SW 1271 (cell line): Measurements from ENCODE around the gene ZNF747.
"Not testable (repeated sequence)": the region's sequence is repeated elsewhere in the genome, so short reads cannot be mapped to it uniquely, and the experiment has no call there.

Experiments
- DNase-seq, 2 experiments: peaks; one replicate each; lab custom pipeline; 2025; lab: John Stamatoyannopoulos, UW

The ZNF747 gene

DNA sequence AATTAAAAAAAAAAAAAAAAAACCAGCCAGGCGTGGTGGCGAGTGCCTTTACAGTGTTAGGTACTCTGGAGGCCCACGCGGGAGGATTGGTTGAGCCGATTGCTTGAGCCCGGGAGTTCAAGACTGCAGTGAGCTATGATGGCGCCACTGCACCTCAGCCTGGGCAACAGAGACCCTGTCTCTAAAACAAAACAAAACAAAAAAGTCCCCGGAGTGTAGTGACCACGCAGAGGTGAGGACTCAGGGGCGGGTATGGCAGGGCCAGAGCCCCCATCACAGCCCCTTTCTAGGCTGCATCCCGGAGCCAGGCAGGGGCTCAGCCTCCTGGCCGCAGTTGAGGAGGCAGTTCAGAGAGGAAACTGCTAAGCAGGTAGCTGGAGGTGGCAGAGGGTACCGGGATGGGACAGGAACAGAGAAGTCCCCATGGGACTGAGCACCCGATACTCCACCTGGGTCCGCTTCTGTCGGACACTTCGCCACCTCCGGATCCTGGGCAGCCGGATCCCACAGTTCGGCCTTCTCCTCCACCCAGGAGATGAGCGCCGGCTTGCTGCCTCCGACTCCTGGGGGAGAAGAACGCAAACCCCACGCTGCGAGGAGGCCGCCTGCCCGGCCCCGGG lies 800 bp downstream of the ZNF747 start:
- DNase-seq: no peak

DNA sequence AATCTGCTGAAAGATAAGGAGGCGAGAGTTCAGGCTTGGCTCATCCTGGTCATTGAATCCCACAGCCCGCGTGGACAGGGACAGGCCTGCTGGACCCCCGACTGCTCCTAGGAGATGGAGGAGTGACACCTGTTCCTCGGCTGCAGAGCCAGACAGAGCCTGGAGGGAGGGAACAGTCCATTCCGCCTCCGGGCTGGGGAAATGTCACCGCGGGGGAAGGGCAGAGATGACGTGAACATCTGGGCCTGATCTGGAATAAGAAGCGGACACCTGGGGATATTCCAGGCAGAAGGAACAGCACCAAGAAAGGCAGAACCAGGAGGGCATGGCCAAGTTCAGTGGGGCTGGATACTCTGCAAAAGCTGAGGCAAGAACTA lies 1.5 kb downstream of the ZNF747 start:
- no peak for DNase-seq

- DNase-seq: no peak
Measured at GRCh38 chr16:30532285-30533145, 2.1 kb downstream of the ZNF747 start.

GRCh38 chr16:30530163-30531037 lies 4.3 kb downstream of the ZNF747 start:
- no peak for DNase-seq

DNA sequence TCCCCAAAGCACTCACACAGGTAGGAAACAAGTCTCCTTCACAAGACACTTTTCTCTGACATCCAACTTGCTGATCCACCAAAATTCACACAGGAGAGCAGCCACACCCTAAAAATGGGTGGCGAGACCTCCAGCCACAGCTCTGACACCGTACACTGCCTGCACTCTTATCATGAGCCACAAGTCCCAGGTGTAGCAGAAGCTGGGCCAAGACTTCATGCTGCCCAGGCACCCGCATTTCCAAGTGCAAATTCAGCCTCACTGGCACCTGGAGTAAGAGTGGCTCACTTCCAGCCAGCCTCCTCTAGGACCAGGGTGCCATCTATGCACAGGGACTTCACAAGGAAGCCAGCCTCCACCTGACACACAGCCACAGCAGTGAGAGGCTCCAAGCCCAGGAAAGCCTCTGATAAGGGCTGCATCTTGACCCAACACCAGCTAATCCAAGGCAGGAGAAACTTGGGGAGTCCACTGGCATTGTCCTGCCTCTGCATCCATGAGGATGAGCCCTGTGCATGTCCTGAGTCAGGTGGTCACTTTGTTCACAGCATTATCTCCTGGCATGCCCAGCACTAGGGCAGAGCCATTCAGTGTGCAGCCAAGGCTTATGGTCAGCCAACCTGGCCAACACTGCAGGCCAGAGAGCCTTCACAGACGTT lies 5.7 kb downstream of the ZNF747 start:
- DNase-seq: no peak

DNA sequence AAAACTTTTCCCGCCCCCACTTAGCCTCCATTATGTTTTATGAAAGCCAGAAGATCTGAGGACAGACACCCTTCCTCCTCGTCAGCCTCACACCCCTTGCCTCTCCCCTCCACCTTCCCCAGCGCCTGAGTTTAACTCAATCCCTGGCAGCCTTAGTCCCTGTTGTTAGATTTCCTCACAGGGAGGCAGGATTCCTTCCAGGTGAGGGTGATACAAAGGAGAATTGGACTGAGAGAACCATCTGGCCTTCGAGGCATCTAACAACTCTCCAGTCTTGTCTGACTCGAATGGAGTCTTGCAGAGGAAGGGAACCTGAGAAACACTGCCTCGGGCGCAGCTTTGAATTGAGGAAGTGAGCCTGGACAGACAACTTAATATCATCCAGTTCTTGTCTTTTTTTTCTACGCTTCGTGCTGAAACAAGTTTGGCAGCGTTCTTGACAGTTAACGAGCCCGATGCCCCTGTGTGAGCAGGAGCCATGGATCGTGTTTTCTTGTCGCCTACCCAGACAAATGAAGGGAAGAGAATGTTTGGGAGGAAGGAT lies 7.0 kb downstream of the ZNF747 start:
- DNase-seq: no peak

DNA sequence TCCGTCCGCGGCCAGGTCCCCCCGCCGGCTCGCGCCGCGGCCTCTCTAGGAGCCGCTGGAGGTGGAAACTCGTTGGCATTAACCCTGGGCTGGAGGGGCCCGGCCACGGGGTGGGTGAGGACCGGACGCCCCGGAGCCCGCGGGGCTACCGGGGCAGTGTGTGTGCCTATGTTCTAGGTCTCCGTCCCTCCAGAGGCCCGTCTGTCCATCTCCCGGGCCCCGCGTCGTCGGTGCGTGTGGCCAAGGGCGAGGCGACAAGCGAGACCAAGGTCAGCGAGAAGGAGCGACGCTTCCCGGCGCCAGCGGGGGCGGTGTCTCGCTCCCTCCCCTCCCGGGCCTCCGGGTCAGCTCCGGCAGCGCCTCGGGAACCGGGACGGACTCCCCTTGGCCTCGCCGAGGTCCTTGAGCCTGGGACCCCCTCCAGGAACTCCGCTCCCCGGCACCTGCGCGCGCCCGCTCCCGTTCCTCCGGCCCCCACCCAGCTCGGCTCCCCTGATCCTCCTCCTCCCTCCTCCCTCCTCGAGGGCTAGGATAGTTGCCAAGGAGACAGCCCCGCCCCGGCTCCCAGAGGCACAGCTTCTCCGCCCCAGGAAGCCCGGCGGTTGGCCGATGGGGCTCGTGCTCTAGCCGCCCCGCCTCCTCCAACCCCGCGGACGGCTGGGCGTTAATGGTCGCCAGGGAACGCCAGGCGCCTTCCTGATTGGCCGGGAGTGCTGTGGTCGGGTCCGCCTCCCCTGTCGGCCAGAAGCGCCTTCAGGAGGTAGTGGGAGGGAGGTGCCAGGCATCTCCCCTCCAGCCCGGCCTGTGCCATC lies 7.6 kb downstream of the ZNF747 start:
- peak; percentile 95 for DNase-seq

- peak in 1 of 2 experiments; percentile 54 for DNase-seq
Measured at GRCh38 chr16:30526137-30526822, 8.4 kb downstream of the ZNF747 start, which contains the start of gene ZNF768. ZNF768 (minus strand) TSS chr16:30526566; CDS start chr16:30526413, 153 bp downstream.

DNA sequence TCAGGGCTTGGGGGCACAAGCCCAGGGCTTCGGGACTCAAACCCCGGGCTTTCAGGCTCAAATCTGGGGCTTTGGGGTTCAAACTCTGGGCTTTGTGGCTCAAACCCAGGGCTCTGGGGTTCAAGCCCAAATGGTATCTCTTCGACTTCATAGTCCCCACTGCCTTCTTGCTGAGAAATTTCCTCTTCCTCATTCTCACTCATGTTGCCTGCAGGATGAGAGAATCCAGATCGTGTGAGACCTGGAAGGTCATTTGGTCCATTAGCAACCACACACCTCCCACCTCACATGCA lies 8.9 kb downstream of the ZNF747 start:
- DNase-seq: no peak

GRCh38 chr16:30524575-30525568 lies 9.8 kb downstream of the ZNF747 start:
- no peak for DNase-seq

DNA sequence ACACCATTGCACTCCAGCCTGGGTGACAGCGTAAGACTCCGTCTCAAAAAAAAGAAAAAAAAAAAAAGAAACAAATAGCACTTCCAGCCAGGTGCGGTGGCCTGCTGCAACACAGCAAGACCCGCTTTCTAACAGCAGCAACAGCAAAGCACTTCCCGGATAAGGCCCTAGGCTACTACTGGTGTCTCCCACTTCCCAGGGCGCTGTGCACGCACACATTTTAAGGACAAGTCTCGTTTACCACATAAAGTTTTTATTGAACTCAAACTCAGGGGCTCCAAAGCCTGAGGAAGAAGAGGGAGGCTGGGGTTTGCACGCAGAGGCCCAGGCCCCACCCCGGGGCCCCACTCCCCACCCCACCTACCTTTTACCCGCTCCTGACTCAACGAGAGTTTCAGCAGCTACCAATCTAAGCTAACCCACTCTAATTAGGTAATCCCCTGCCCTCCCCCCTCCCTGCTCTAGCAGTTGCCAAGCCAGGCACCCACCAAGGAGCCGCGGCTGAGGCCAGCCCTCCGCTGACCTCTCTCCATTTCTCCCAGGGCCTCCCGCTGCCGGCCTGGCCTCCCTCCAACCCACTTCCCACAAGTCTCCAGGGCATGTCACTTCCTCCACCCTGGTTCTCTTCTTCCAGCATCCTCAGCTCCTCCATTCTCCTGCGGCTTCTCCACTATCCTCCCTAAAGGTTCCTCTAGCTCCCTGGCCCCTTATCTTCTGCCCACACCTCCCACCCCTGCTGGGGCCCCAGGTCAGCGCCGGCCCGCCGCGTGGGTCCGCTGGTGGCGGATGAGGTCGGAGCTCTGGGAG lies 10.7 kb downstream of the ZNF747 start:
- DNase-seq: no peak

DNA sequence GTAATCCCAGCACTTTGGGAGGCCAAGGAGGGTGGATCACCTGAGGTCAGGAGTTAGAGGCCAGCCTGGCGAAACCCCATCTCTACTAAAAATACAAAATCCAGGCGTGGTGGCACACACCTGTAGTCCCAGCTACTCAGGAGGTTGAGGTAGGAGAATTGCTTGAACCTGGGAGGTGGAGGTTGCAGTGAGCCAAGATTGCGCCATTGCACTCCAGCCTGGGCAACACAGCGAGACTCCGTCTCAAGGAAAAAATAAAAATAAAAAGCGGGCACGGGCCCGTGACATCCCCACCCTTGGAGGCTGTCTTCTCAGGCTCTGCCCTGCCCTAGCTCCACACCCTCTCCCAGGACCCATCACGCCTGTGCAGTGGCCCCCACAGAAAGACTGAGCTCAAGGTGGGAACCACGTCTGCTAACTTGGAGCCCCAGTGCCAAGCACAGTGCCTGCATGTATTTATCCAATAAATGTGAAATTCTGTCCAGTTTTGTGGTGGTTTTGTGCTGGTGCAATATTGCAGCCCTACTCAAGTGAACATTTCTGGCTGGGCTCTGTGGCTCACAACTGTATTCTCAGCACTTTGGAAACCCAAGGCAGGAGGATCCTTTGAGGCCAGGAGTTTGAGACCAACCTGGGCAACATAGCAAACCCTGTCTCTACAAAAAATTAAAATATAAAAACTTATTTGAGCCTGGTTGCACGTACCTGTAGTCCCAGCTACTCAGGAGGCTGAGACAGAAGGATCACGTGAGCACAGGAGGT lies 11.8 kb downstream of the ZNF747 start:
- DNase-seq: not testable (repeated sequence)

DNA sequence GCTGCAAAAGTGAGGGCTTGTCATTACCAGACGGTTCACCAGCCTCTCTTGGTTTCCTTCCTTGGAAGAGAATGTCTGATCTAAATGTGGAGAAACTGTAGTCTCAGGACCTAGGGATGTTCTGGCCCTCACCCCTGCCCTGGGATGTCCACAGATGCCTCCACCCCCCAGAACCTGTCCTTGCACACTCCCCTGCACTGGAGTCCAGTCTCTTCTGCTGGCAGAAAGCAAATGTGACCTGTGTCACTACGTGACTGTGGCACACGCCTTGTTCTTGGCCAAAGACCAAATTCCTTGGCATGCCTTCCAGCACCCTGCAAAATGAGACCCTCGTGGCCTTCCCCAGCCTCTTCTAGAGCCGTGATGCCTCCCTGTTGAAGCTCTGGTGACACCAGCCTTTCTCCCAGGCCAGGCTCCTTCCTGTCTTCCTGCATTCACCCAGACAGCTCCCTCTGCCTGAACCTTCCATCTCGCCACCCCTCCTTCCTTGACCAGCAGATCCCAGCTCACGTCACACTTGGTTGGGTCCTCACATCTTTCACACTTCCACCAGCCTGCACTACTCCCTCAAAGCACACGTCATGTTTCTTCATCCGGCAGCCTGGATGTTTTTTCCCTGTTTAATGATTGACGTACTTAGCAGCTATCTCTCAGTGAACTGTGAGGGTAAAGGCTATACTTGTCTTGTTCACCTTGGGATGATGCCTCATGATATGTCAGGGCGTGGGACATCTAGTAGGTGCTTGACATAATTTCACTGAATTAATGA lies 12.6 kb downstream of the ZNF747 start:
- no peak for DNase-seq

- no peak for DNase-seq
Measured at GRCh38 chr16:30521476-30521872, 13.2 kb downstream of the ZNF747 start.

- DNase-seq: no peak
Measured at GRCh38 chr16:30519120-30520049, 15.3 kb downstream of the ZNF747 start.

DNA sequence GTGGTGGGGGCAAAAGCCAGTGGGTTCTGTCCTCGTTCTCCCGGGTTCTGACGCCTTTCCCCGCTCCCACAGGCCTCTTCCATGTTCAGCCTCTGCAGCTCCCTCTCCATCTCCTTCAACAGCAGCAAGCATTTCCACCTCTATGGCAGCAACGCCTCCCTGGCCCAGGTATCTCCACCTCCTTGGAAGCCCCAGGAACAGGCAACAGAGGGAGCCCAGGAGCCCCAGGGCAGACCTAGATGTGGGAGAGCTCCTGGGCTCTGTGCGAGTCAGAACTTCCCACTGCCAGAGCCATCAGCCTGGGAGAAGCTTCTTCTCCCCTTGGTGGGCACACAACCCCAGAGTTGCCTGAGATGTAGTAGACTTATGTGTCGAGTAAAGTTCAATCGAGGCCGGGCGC lies 16.1 kb downstream of the ZNF747 start:
- no peak for DNase-seq
